ENCODE data around the gene PLEKHM2. TPM values are rescaled to one million over a fixed set of nuclear protein-coding genes. Genes with fewer than 3 reads are reported as not detected.
"Not testable (repeated sequence)": the region's sequence is repeated elsewhere in the genome, so short reads cannot be mapped to it uniquely, and the experiment has no call there.

PLEKHM2 gene
- polyA plus RNA-seq, 1 experiment = 24.4 TPM

- POLR2A ChIA-PET = no interaction called here
Observed at GRCh38 chr1:15698201-15698600, 14.1 kb downstream of the PLEKHM2 start.

GRCh38 chr1:15699321-15699720 lies 15.2 kb downstream of the PLEKHM2 start:
- H3K9me3 ChIP-seq (ENCODE audit: control insufficient read depth, insufficient read depth, low read length); H3K27me3 ChIP-seq (ENCODE audit: control insufficient read depth, insufficient read depth, low read length); DNase-seq (ENCODE audit: low read depth, low spot score); H3K27ac ChIP-seq (ENCODE audit: low read depth, low read length); CTCF ChIA-PET; H3K4me3 ChIP-seq (ENCODE audit: low read depth, low read length): not testable (repeated sequence)
- POLR2A ChIA-PET = interaction anchor here (0.6 kb wide), 1 partner anchor 15 kb away, joined by 3 read pairs; no protein-coding TSS in a partner anchor

More at GRCh38 chr1:15698201-15698600, 14.1 kb downstream of the PLEKHM2 start:
- Histone ChIP-seq H3K27ac (ENCODE audit: low read depth, low read length) (no peak overlapping the region), H3K4me3 (ENCODE audit: low read depth, low read length) (no peak overlapping the region), H3K9me3 (ENCODE audit: control insufficient read depth, insufficient read depth, low read length) (no peaks in the 10 kb centered on the region), H3K27me3 (ENCODE audit: control insufficient read depth, insufficient read depth, low read length) (no peaks in the 10 kb centered on the region)
- TF ChIP-seq CTCF (IDR thresholded peaks at IDR 0.05; ENCODE audit: low read depth, low read length) = no peak
- DNase-seq (ENCODE audit: low read depth, low spot score) = no peak
- CTCF ChIA-PET = interaction anchor here (0.9 kb wide), 1 partner anchor 42 kb away, joined by 3 read pairs; no protein-coding TSS in a partner anchor

GRCh38 chr1:15700508-15700907 lies 16.4 kb downstream of the PLEKHM2 start:
- CTCF ChIA-PET = interaction anchor here (1.0 kb wide), 1 partner anchor 116 kb away, joined by 6 read pairs; no protein-coding TSS in a partner anchor
- no peaks in the 10 kb centered on the region for H3K9me3 ChIP-seq (ENCODE audit: control insufficient read depth, insufficient read depth, low read length)
- H3K4me3 ChIP-seq (ENCODE audit: low read depth, low read length) = no peak overlapping the region
- H3K27ac ChIP-seq (ENCODE audit: low read depth, low read length) = peak overlapping the region; percentile 39
- no peak for DNase-seq (ENCODE audit: low read depth, low spot score)
- no peak for TF ChIP-seq CTCF (IDR thresholded peaks at IDR 0.05; ENCODE audit: low read depth, low read length)
- no peaks in the 10 kb centered on the region for H3K27me3 ChIP-seq (ENCODE audit: control insufficient read depth, insufficient read depth, low read length)
- POLR2A ChIA-PET = no interaction called here

- ChIA-PET CTCF (interaction anchor here (0.6 to 0.7 kb wide), 2 partner anchors 22 to 141 kb away, joined by 4 to 11 read pairs; no protein-coding TSS in a partner anchor), POLR2A (interaction anchor here (1.1 kb wide), 1 partner anchor 8 kb away, joined by 4 read pairs; no protein-coding TSS in a partner anchor)
- TF ChIP-seq CTCF (IDR thresholded peaks at IDR 0.05; ENCODE audit: low read depth, low read length) = no peak
- no peak overlapping the region for H3K27ac ChIP-seq (ENCODE audit: low read depth, low read length)
- no peak for DNase-seq (ENCODE audit: low read depth, low spot score)
- no peaks in the 10 kb centered on the region for H3K9me3 ChIP-seq (ENCODE audit: control insufficient read depth, insufficient read depth, low read length)
- H3K4me3 ChIP-seq (ENCODE audit: low read depth, low read length) = no peak overlapping the region
- no peaks in the 10 kb centered on the region for H3K27me3 ChIP-seq (ENCODE audit: control insufficient read depth, insufficient read depth, low read length)
Observed at GRCh38 chr1:15701784-15702183, 17.7 kb downstream of the PLEKHM2 start.

GRCh38 chr1:15702722-15703550 lies 18.8 kb downstream of the PLEKHM2 start:
- POLR2A ChIA-PET = interaction anchor here (1.1 kb wide), 1 partner anchor 10 kb away, joined by 4 read pairs; no protein-coding TSS in a partner anchor
- Histone ChIP-seq H3K27ac (ENCODE audit: low read depth, low read length) (peak overlapping the region; percentile 98), H3K4me3 (ENCODE audit: low read depth, low read length) (peak overlapping the region; percentile 0; the same call in 1 of the 2 replicates), H3K9me3 (ENCODE audit: control insufficient read depth, insufficient read depth, low read length) (no peaks in the 10 kb centered on the region), H3K27me3 (ENCODE audit: control insufficient read depth, insufficient read depth, low read length) (no peaks in the 10 kb centered on the region)
- TF ChIP-seq CTCF (IDR thresholded peaks at IDR 0.05; ENCODE audit: low read depth, low read length) = peak; percentile 28; the same call in 1 of the 2 replicates
- no peak for DNase-seq (ENCODE audit: low read depth, low spot score)
- CTCF ChIA-PET = interaction anchor here (0.7 kb wide), 1 partner anchor 21 kb away, joined by 11 read pairs; no protein-coding TSS in a partner anchor
